ENCODE results near the gene IL5. TPM values are rescaled to one million over a fixed set of nuclear protein-coding genes. Genes with fewer than 3 reads are reported as not detected.

IL5 gene
- total RNA-seq, 1 experiment from 2014 or later = not detected

- no peak overlapping the region for H3K27ac ChIP-seq (ENCODE audit: low read length)
- DNase-seq (ENCODE audit: low read depth, low spot score) (no peak), ATAC-seq (no peak)
- no peaks in the 10 kb centered on the region for H3K36me3 ChIP-seq (ENCODE audit: control insufficient read depth, insufficient read depth, low read length)
- H3K4me3 ChIP-seq (ENCODE audit: low read depth in 2 of 2, low read length in 2 of 2) = no peak overlapping the region
- no peak for TF ChIP-seq TCF7L2 (IDR thresholded peaks at IDR 0.05; ENCODE audit: low read depth, low read length)
- no peak for TF ChIP-seq REST (IDR thresholded peaks at IDR 0.05; ENCODE audit: insufficient read depth in 1 of 2, low read depth in 2 of 2, low read length in 1 of 2)
- no peak for TF ChIP-seq POLR2AphosphoS5 (IDR thresholded peaks at IDR 0.05; ENCODE audit: low read depth, low read length)
- TF ChIP-seq SIN3A (IDR thresholded peaks at IDR 0.05; ENCODE audit: borderline replicate concordance, insufficient read depth, low read depth, low read length) = no peak
- TF ChIP-seq CTCF (IDR thresholded peaks at IDR 0.05) = no peak
- no peaks in the 10 kb centered on the region for H3K4me1 ChIP-seq (ENCODE audit: control insufficient read depth, insufficient read depth, low read length)
- no TSS peak for BruUV-seq (replicated peaks)
- no peaks in the 10 kb centered on the region for H3K9me3 ChIP-seq (ENCODE audit: control insufficient read depth, insufficient read depth, low read depth, low read length)
- intact Hi-C loops (cut with micrococcal nuclease; ENCODE audit: unreplicated experiment) = no loop called here
- in situ Hi-C loops (cut with HindIII; ENCODE audit: low pct_unique_long_range_greater_than_20kb, low sequenced_read_pairs) = no loop called here
- H3K27me3 ChIP-seq (ENCODE audit: control insufficient read depth, insufficient read depth, low read length) = peaks cover 3% of the 10 kb centered on the region; the same call in 1 of the 2 replicates
- CTCF ChIA-PET = interaction anchor here (1.1 kb wide), 1 partner anchor 19 kb away, joined by 3 read pairs; no protein-coding TSS in a partner anchor
- POLR2A ChIA-PET = no interaction called here
Observed at GRCh38 chr5:132546108-132546507, 2.8 kb upstream of the IL5 start.

GRCh38 chr5:132540764-132541163, 2.6 kb downstream of the IL5 start:
- no peaks in the 10 kb centered on the region for H3K36me3 ChIP-seq (ENCODE audit: control insufficient read depth, insufficient read depth, low read length)
- CTCF ChIA-PET = no interaction called here
- peaks cover 3% of the 10 kb centered on the region; the same call in 1 of the 2 replicates for H3K27me3 ChIP-seq (ENCODE audit: control insufficient read depth, insufficient read depth, low read length)
- BruUV-seq (replicated peaks) = no TSS peak
- no peaks in the 10 kb centered on the region for H3K9me3 ChIP-seq (ENCODE audit: control insufficient read depth, insufficient read depth, low read depth, low read length)
- H3K27ac ChIP-seq (ENCODE audit: low read length) = no peak overlapping the region
- intact Hi-C loops (cut with micrococcal nuclease; ENCODE audit: unreplicated experiment) = no loop called here
- in situ Hi-C loops (cut with HindIII; ENCODE audit: low pct_unique_long_range_greater_than_20kb, low sequenced_read_pairs) = no loop called here
- DNase-seq (ENCODE audit: low read depth, low spot score) = no peak
- H3K4me3 ChIP-seq (ENCODE audit: low read depth in 2 of 2, low read length in 2 of 2) = no peak overlapping the region
- H3K4me1 ChIP-seq (ENCODE audit: control insufficient read depth, insufficient read depth, low read length) = no peaks in the 10 kb centered on the region
- TF ChIP-seq SIN3A (IDR thresholded peaks at IDR 0.05; ENCODE audit: borderline replicate concordance, insufficient read depth, low read depth, low read length) = no peak
- no peak for TF ChIP-seq CTCF (IDR thresholded peaks at IDR 0.05)
- no peak for TF ChIP-seq TCF7L2 (IDR thresholded peaks at IDR 0.05; ENCODE audit: low read depth, low read length)
- no peak for TF ChIP-seq REST (IDR thresholded peaks at IDR 0.05; ENCODE audit: insufficient read depth in 1 of 2, low read depth in 2 of 2, low read length in 1 of 2)
- no peak for TF ChIP-seq POLR2AphosphoS5 (IDR thresholded peaks at IDR 0.05; ENCODE audit: low read depth, low read length)
- ATAC-seq = no peak
- POLR2A ChIA-PET = no interaction called here

Data from Panc1 (cell line).